ENCODE data around the gene AWAT2. TPM values are rescaled to one million over a fixed set of nuclear protein-coding genes. Genes with fewer than 3 reads are reported as not detected.

The AWAT2 gene, protein sequence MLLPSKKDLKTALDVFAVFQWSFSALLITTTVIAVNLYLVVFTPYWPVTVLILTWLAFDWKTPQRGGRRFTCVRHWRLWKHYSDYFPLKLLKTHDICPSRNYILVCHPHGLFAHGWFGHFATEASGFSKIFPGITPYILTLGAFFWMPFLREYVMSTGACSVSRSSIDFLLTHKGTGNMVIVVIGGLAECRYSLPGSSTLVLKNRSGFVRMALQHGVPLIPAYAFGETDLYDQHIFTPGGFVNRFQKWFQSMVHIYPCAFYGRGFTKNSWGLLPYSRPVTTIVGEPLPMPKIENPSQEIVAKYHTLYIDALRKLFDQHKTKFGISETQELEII
- total RNA-seq, result not detected in 2 replicates

DNA sequence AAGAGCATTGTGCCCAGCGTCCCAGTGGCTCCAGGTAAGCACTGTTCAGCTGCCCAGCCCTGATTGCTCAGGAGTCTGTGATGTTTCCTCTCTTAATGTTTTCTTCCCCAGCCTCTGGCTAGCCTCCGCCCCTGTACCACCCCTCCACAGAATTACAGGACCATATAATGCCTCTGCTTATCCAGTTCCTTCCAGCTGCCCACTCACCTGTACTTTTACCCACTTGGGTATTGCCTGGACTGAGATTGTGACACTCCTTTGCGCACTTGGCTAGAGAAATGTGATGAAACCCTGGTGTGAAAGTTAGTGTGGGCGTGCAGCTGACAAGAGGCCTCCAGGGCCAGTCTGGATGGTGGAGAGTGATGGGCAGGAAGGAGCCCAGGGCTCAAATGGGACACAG is at the start of gene AWAT2:
AWAT2 (minus strand) TSS at position 14 of the 400 bp plus-strand sequence; CDS start at position 8, 6 bp downstream.

DNA sequence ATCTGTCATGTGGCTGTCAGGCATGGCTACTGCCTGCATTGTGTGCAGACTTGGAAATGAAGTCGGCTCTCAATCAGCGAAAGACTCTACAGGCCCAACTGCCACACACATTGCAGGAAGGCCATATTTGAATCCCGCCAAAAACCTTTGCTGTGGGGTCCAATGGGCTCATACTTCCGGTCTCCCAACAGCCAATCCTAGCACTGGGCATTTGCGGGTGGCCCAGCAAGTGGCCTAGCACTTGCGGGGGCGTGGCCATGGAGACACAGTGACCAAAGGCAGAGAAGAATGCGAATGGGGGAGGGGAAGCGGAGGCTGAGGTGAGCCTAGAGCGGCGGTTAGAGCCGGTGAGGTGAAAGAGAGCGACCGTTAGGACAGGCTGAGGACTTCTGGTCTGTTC is 12.3 kb upstream of the AWAT2 start, which contains the start of gene OTUD6A:
OTUD6A (plus strand) TSS at position 382 of the 400 bp plus-strand sequence. CDS start 68 bp downstream, outside the sequence.

Other genes starting within 250 kb of the AWAT2 start
- gene OTUD6A, start 12.5 kb upstream of the AWAT2 start, total RNA-seq, result not detected in 2 replicates
- gene IGBP1, start 83.5 kb upstream of the AWAT2 start, total RNA-seq, result 44.7 and 45.2 TPM in 2 replicates
- gene DGAT2L6, start 127.5 kb upstream of the AWAT2 start, total RNA-seq, result not detected in 2 replicates
- not detected in 2 replicates for gene AWAT1, start 184.7 kb upstream of the AWAT2 start, total RNA-seq
- 0.21 TPM in 1 of 2 replicates, not detected in the other for gene P2RY4, start 210.3 kb upstream of the AWAT2 start, total RNA-seq
- gene ARR3, start 218.4 kb upstream of the AWAT2 start, total RNA-seq, result not detected in 2 replicates
- not detected in 2 replicates for gene RAB41, start 232.2 kb upstream of the AWAT2 start, total RNA-seq
- 52.3 and 58.8 TPM in 2 replicates for gene PDZD11, start 240.0 kb upstream of the AWAT2 start, total RNA-seq
- gene KIF4A, start 240.2 kb upstream of the AWAT2 start, total RNA-seq, result 9.3 and 11.4 TPM in 2 replicates

Measured in airway epithelial cell (primary cell).